ENCODE measurements around the gene KIF3A.

The KIF3A gene

DNA sequence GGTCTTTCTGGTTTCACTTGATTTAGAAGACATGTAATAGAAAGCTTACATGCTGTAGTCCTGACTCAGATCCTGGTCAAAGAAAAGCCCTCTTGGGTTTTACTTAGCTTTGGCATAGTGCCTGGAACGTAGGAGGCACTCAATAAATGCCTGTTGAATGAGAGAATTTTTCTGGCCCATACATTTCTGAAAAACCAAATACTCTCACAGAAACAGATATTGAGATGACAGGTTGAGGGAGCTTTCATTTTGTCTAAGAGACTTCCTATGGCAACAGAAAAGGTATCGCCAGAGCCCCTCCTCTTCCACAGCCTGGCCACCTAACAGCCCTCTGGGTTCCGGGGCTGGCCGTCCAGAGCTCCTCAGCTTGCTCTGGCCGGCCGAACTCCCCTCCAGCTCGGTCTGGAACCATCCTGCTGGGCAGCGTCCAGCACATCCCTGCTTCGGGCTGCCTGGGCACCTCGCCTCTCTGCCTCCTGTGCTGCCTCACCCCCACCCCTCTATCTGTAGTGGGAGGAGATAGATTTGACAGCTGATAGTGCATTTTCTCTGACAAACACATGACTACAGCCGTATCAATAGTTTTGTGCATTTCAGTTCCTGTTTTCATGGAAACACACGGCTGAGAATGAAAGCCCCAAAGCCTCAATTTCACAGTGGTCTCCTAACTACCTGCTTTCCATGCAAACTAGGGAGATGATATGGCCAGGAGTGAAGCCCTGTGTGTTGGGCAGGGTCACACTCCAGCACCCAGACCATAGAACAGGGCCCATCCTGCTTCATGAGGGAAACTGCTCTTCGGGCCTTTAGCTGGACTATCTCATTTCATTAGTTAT lies 62.5 kb downstream of the KIF3A start:
- no peak for DNase-seq
- Histone ChIP-seq H3K36me3 (ENCODE audit: control insufficient read depth in 4 of 4, insufficient read depth in 4 of 4, low read length in 3 of 4) (no peaks in the 10 kb centered on the region), H3K27ac (ENCODE audit: insufficient read depth in 1 of 2, low read depth in 1 of 2, low read length in 2 of 2, poor library complexity in 1 of 2, severe bottlenecking in 2 of 2) (no peak overlapping the region), H3K4me3 (ENCODE audit: control insufficient read depth in 1 of 7, extremely low read depth in 1 of 7, insufficient read depth in 4 of 7, low read depth in 2 of 7, low read length in 6 of 7) (no peak overlapping the region), H3K4me1 (ENCODE audit: control extremely low read depth in 1 of 4, control insufficient read depth in 4 of 4, insufficient read depth in 4 of 4, low read length in 3 of 4) (no peaks in the 10 kb centered on the region), H3K9me3 (ENCODE audit: control extremely low read depth in 1 of 5, control insufficient read depth in 4 of 5, insufficient read depth in 2 of 5, low read depth in 1 of 5, low read length in 4 of 5) (no peaks in the 10 kb centered on the region), H3K27me3 (replicated peaks in 2 of 5; ENCODE audit: control insufficient read depth in 4 of 5, insufficient read depth in 5 of 5, low read length in 4 of 5) (no peaks in the 10 kb centered on the region)
- CTCF ChIA-PET: interaction anchor here (1.3 kb wide), 1 partner anchor 20 kb away, joined by 3 read pairs; no protein-coding TSS in a partner anchor
- 88% methylated on average over 10 of the region's 13 CpGs for WGBS (ENCODE audit: insufficient coverage)
- POLR2A ChIA-PET: no interaction called here

DNA sequence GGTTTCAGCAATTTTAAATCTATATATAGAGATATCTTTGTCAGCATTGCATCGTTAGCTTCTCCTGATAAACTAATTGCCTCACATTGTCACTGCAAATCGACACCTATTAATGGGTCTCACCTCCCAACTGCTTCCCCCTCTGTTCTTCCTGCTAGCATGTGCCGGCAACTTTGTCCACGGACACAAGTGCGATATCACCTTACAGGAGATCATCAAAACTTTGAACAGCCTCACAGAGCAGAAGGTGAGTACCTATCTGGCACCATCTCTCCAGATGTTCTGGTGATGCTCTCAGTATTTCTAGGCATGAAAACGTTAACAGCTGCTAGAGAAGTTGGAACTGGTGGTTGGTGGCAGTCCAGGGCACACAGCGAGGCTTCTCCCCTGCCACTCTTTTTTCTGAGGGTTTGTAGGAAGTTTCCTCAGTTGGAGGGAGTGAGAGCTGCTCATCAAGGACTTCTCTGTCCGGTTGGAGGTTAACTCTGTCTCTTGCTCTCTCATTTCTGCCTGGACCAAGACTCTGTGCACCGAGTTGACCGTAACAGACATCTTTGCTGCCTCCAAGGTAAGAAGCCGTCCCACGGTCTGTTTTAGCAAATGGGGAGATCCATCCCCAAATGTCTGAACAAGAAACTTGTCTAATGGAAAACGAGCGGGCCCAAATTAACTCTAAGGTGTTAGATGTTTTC lies 63.3 kb downstream of the KIF3A start, which contains the start of gene IL4:
TSS of gene IL4 (plus strand) at position 51 of the 692 bp plus-strand sequence. CDS start at position 113, 62 bp downstream.
- DNase-seq: no peak
- POLR2A ChIA-PET: no interaction called here
- no peaks in the 10 kb centered on the region for H3K4me1 ChIP-seq (ENCODE audit: control extremely low read depth in 1 of 4, control insufficient read depth in 4 of 4, insufficient read depth in 4 of 4, low read length in 3 of 4)
- no peak within 1 kb of the TSS for H3K27ac ChIP-seq (ENCODE audit: insufficient read depth in 1 of 2, low read depth in 1 of 2, low read length in 2 of 2, poor library complexity in 1 of 2, severe bottlenecking in 2 of 2)
- no peaks in the 10 kb centered on the region for H3K9me3 ChIP-seq (ENCODE audit: control extremely low read depth in 1 of 5, control insufficient read depth in 4 of 5, insufficient read depth in 2 of 5, low read depth in 1 of 5, low read length in 4 of 5)
- no peaks in the 10 kb centered on the region for H3K36me3 ChIP-seq (ENCODE audit: control insufficient read depth in 4 of 4, insufficient read depth in 4 of 4, low read length in 3 of 4)
- CTCF ChIA-PET: no interaction called here
- no peaks in the 10 kb centered on the region for H3K27me3 ChIP-seq (replicated peaks in 2 of 5; ENCODE audit: control insufficient read depth in 4 of 5, insufficient read depth in 5 of 5, low read length in 4 of 5)
- 94% methylated on average over 14 of the region's 14 CpGs for WGBS (ENCODE audit: insufficient coverage)
- H3K4me3 ChIP-seq (ENCODE audit: control insufficient read depth in 1 of 7, extremely low read depth in 1 of 7, insufficient read depth in 4 of 7, low read depth in 2 of 7, low read length in 6 of 7): no peak within 1 kb of the TSS

DNA sequence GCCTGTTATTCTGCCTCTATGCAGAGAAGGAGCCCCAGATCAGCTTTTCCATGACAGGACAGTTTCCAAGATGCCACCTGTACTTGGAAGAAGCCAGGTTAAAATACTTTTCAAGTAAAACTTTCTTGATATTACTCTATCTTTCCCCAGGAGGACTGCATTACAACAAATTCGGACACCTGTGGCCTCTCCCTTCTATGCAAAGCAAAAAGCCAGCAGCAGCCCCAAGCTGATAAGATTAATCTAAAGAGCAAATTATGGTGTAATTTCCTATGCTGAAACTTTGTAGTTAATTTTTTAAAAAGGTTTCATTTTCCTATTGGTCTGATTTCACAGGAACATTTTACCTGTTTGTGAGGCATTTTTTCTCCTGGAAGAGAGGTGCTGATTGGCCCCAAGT lies 63.9 kb downstream of the KIF3A start:
- WGBS (ENCODE audit: insufficient coverage): no CpG with 5 or more reads among the region's 1 CpG
- POLR2A ChIA-PET: no interaction called here
- CTCF ChIA-PET: no interaction called here
- peak in 1 of 3 donors; percentile 17 for DNase-seq
- Histone ChIP-seq H3K36me3 (ENCODE audit: control insufficient read depth in 4 of 4, insufficient read depth in 4 of 4, low read length in 3 of 4) (no peaks in the 10 kb centered on the region), H3K4me3 (ENCODE audit: control insufficient read depth in 1 of 7, extremely low read depth in 1 of 7, insufficient read depth in 4 of 7, low read depth in 2 of 7, low read length in 6 of 7) (no peak overlapping the region), H3K27ac (ENCODE audit: insufficient read depth in 1 of 2, low read depth in 1 of 2, low read length in 2 of 2, poor library complexity in 1 of 2, severe bottlenecking in 2 of 2) (no peak overlapping the region), H3K27me3 (replicated peaks in 2 of 5; ENCODE audit: control insufficient read depth in 4 of 5, insufficient read depth in 5 of 5, low read length in 4 of 5) (no peaks in the 10 kb centered on the region), H3K4me1 (ENCODE audit: control extremely low read depth in 1 of 4, control insufficient read depth in 4 of 4, insufficient read depth in 4 of 4, low read length in 3 of 4) (no peaks in the 10 kb centered on the region), H3K9me3 (ENCODE audit: control extremely low read depth in 1 of 5, control insufficient read depth in 4 of 5, insufficient read depth in 2 of 5, low read depth in 1 of 5, low read length in 4 of 5) (no peaks in the 10 kb centered on the region)

DNA sequence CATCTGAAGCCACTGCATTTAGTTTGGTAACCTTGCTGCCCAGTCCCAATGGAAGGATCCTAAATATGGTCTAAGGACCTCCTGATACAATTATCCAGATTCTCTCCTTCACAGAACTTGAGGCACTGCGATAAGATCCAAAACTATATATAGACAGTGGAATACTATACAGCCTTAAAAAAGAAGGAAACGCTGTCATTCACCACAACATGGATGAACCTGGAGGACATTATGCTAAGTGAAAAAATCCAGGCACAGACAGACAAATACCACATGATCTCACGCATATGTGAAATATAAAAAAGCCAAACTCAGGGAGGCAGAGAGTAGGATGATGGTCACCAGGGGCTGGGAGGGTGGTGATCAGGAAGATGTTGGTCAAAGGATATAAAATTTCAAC lies 66.3 kb downstream of the KIF3A start:
- no peaks in the 10 kb centered on the region for H3K27me3 ChIP-seq (replicated peaks in 2 of 5; ENCODE audit: control insufficient read depth in 4 of 5, insufficient read depth in 5 of 5, low read length in 4 of 5)
- no peaks in the 10 kb centered on the region for H3K4me1 ChIP-seq (ENCODE audit: control extremely low read depth in 1 of 4, control insufficient read depth in 4 of 4, insufficient read depth in 4 of 4, low read length in 3 of 4)
- DNase-seq: no peak
- ChIA-PET CTCF (no interaction called here), POLR2A (no interaction called here)
- no peak overlapping the region for H3K4me3 ChIP-seq (ENCODE audit: control insufficient read depth in 1 of 7, extremely low read depth in 1 of 7, insufficient read depth in 4 of 7, low read depth in 2 of 7, low read length in 6 of 7)
- no CpG with 5 or more reads among the region's 3 CpGs for WGBS (ENCODE audit: insufficient coverage)
- no peaks in the 10 kb centered on the region for H3K36me3 ChIP-seq (ENCODE audit: control insufficient read depth in 4 of 4, insufficient read depth in 4 of 4, low read length in 3 of 4)
- no peak overlapping the region for H3K27ac ChIP-seq (ENCODE audit: insufficient read depth in 1 of 2, low read depth in 1 of 2, low read length in 2 of 2, poor library complexity in 1 of 2, severe bottlenecking in 2 of 2)
- H3K9me3 ChIP-seq (ENCODE audit: control extremely low read depth in 1 of 5, control insufficient read depth in 4 of 5, insufficient read depth in 2 of 5, low read depth in 1 of 5, low read length in 4 of 5): no peaks in the 10 kb centered on the region

DNA sequence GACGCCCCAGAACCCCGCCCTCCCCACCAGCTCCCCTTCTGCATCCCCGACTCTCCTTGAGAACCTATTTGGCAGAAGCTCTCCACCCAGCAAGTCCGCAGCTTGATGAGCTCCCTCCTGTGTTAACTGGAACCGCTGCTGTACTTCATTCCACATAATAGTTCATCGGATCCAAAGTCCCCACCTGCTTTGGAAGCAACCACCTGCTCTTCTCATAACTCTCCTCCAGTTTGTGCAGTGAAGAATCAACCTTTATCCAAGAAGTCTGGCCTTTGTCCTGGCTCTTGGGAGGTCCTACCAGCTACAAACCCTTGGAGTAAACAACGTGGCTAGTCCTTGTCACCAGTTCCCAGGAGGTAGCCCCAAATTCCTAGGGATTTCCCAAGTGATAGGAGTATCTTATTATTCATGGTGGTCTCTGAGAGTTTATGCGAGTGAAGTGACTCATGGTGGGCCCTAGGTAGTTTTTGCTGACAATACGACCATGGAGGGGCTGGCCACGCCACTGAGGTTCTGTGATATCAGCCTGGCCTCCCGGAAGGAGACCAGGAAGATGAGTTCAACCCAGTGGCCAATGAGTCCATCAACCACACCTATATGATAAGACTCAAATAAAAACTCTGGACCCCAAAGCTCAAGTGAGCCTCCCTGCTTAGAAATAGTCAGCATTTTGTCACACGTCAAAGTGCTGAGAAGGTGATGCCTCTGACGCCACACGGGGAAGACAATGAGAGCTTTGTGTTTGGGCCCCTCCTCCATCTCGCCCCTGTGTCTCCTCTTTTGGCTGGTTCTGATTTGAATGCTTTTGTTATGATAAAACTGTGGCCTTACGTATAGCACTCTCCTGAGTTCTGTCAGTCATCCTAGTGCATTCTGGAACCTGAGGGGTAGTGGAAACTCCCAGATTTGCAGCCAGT lies 67.1 kb downstream of the KIF3A start:
- H3K27ac ChIP-seq (ENCODE audit: insufficient read depth in 1 of 2, low read depth in 1 of 2, low read length in 2 of 2, poor library complexity in 1 of 2, severe bottlenecking in 2 of 2): no peak overlapping the region
- over 99% methylated on average over 12 of the region's 16 CpGs for WGBS (ENCODE audit: insufficient coverage)
- H3K4me3 ChIP-seq (ENCODE audit: control insufficient read depth in 1 of 7, extremely low read depth in 1 of 7, insufficient read depth in 4 of 7, low read depth in 2 of 7, low read length in 6 of 7): no peak overlapping the region
- no peaks in the 10 kb centered on the region for H3K36me3 ChIP-seq (ENCODE audit: control insufficient read depth in 4 of 4, insufficient read depth in 4 of 4, low read length in 3 of 4)
- no peak for DNase-seq
- no peaks in the 10 kb centered on the region for H3K27me3 ChIP-seq (replicated peaks in 2 of 5; ENCODE audit: control insufficient read depth in 4 of 5, insufficient read depth in 5 of 5, low read length in 4 of 5)
- H3K4me1 ChIP-seq (ENCODE audit: control extremely low read depth in 1 of 4, control insufficient read depth in 4 of 4, insufficient read depth in 4 of 4, low read length in 3 of 4): no peaks in the 10 kb centered on the region
- H3K9me3 ChIP-seq (ENCODE audit: control extremely low read depth in 1 of 5, control insufficient read depth in 4 of 5, insufficient read depth in 2 of 5, low read depth in 1 of 5, low read length in 4 of 5): no peaks in the 10 kb centered on the region
- CTCF ChIA-PET: interaction anchor here (0.9 to 1.0 kb wide), 2 partner anchors 15 to 143 kb away, joined by 3 read pairs; no protein-coding TSS in a partner anchor
- POLR2A ChIA-PET: no interaction called here

DNA sequence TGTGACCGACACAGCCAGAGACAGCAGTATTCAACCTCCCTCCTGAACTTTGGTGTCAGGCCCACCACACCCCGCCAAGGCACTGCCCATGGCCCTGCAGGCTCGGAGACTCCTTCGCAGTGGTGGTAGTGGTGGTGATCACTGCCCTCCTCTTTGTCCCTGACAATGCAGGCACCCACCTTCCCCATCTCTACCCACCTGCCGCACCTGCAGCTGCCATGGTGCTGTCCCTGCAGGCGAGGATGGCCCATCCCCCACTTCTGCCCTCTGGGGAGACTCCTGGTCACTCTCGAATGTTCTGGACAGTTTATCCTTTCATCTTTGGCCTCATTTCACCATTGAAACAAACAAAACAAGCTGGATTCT lies 67.9 kb downstream of the KIF3A start:
- ChIA-PET CTCF (interaction anchor here (0.9 to 1.0 kb wide), 2 partner anchors 15 to 142 kb away, joined by 3 read pairs; no protein-coding TSS in a partner anchor), POLR2A (no interaction called here)
- 100% methylated on average over 5 of the region's 7 CpGs for WGBS (ENCODE audit: insufficient coverage)
- peaks cover 0 to under 1% (median 0%) of the 10 kb centered on the region in 4 experiments for H3K4me1 ChIP-seq (ENCODE audit: control extremely low read depth in 1 of 4, control insufficient read depth in 4 of 4, insufficient read depth in 4 of 4, low read length in 3 of 4)
- no peak overlapping the region for H3K4me3 ChIP-seq (ENCODE audit: control insufficient read depth in 1 of 7, extremely low read depth in 1 of 7, insufficient read depth in 4 of 7, low read depth in 2 of 7, low read length in 6 of 7)
- H3K27me3 ChIP-seq (replicated peaks in 2 of 5; ENCODE audit: control insufficient read depth in 4 of 5, insufficient read depth in 5 of 5, low read length in 4 of 5): no peaks in the 10 kb centered on the region
- H3K9me3 ChIP-seq (ENCODE audit: control extremely low read depth in 1 of 5, control insufficient read depth in 4 of 5, insufficient read depth in 2 of 5, low read depth in 1 of 5, low read length in 4 of 5): no peaks in the 10 kb centered on the region
- no peak overlapping the region for H3K27ac ChIP-seq (ENCODE audit: insufficient read depth in 1 of 2, low read depth in 1 of 2, low read length in 2 of 2, poor library complexity in 1 of 2, severe bottlenecking in 2 of 2)
- no peaks in the 10 kb centered on the region for H3K36me3 ChIP-seq (ENCODE audit: control insufficient read depth in 4 of 4, insufficient read depth in 4 of 4, low read length in 3 of 4)
- DNase-seq: no peak

Measured in common myeloid progenitor, CD34-positive (primary cell).